Breast epithelium (tissue), 4 donors: ENCODE data around the gene ZFHX3. TPM values are rescaled to one million over a fixed set of nuclear protein-coding genes. Genes with fewer than 3 reads are reported as not detected.

ENCODE experiments used
- DNase-seq, 2 donors: peaks; one replicate each; pipeline ENCODE4 v3.0.0-alpha.2; 2019; ENCODE audit warnings: low spot score in 2 of 2
- H3K27ac ChIP-seq, 2 donors: fragments of 200-600 bp; sonication (generic) in 1 of 2; one replicate each; pipeline ENCODE4 v1.5.1; 2016 to 2019; ENCODE audit warnings: mild to moderate bottlenecking in 1 of 2
- H3K27me3 ChIP-seq, 2 donors: fragments of 200-600 bp; sonication (generic) in 1 of 2; one replicate each; pipeline versions ENCODE4 v1.5.1 to v1.6.0; 2017 to 2019; ENCODE audit warnings: control low read depth in 1 of 2, mild to moderate bottlenecking in 1 of 2
- H3K36me3 ChIP-seq: fragments of 200-600 bp; one replicate; pipeline ENCODE4 v1.5.1; 2019
- H3K4me1 ChIP-seq, 2 donors: fragments of 200-600 bp; sonication (generic); one replicate each; pipeline ENCODE4 v1.5.1; 2016 to 2019; ENCODE audit warnings: control low read depth in 1 of 2
- H3K4me3 ChIP-seq, 3 donors: fragments of 200-600 bp; sonication (generic); 1 replicate in 2 of 3; 2 replicates in 1 of 3; pipeline ENCODE4 v1.5.1; 2016 to 2019; ENCODE audit warnings: mild to moderate bottlenecking in 3 of 3, moderate library complexity in 2 of 3
- H3K9me3 ChIP-seq, 2 donors: fragments of 200-600 bp; sonication (generic) in 1 of 2; one replicate each; pipeline ENCODE4 v1.5.1; 2016 to 2019; ENCODE audit warnings: control low read depth in 1 of 2
- POLR2A ChIP-seq: fragments of 450-650 bp; IDR thresholded peaks from one replicate; pipeline ENCODE4 v1.6.1; 2016; ENCODE audit warnings: antibody characterized with exemption, mild to moderate bottlenecking, moderate library complexity
- POLR2AphosphoS5 ChIP-seq, 3 donors: sonication (generic); formaldehyde crosslinking; IDR thresholded peaks; one replicate each; pipeline ENCODE4 v1.6.1; 2017; ENCODE audit warnings: antibody characterized with exemption in 3 of 3
- intact Hi-C: fragments of 100-400 bp; cut with DNase I; formaldehyde crosslinking; loops from one replicate; pipeline ENCODE4 v1.15.1; 2023; ENCODE audit warnings: low total_unique reads
- total RNA-seq, 3 donors: library from RNA; depleted of rRNA; stranded (reverse); fragments of >200 nt; gene quantifications; one replicate each; pipeline ENCODE4 v1.1.0, GENCODE V29; 2016
- TF ChIP-seq, protein P1 (sequence below), 3 donors: fragments of 450-650 bp; IDR thresholded peaks; one replicate each; pipeline ENCODE4 v1.5.1; 2016 to 2017; ENCODE audit warnings: antibody characterized with exemption in 3 of 3, mild to moderate bottlenecking in 3 of 3, moderate library complexity in 3 of 3

Gene ZFHX3
- total RNA-seq, 3 donors from 2014 or later = 10.8 to 36.0 (median 11.8) TPM

DNA sequence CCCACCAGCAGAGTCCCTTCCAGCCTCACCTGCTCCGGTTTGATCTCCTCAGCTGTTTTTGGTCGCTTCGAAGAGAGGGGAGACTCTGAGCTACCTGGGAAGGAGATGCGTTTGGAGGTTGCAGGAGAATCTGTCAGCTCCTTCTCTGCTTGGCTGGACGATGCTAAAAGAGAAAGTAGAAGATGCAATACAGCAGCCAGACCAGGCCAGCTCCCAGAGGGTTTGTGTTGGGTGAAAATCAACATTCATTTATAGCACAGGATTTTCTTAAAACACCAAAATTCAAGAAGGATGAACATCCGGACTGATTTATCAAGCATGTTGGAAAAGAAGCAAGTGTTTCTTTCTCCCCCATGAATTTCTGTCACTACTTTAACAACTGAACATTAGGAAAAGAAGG is 236.1 kb downstream of the ZFHX3 start:
- Histone ChIP-seq H3K4me3 (no peak overlapping the region), H3K27ac (no peak overlapping the region), H3K27me3 (no peaks in the 10 kb centered on the region), H3K36me3 (no peaks in the 10 kb centered on the region), H3K9me3 (no peaks in the 10 kb centered on the region), H3K4me1 (no peaks in the 10 kb centered on the region)
- intact Hi-C loops = no loop called here
- DNase-seq = no peak
- TF ChIP-seq, protein P1, sequence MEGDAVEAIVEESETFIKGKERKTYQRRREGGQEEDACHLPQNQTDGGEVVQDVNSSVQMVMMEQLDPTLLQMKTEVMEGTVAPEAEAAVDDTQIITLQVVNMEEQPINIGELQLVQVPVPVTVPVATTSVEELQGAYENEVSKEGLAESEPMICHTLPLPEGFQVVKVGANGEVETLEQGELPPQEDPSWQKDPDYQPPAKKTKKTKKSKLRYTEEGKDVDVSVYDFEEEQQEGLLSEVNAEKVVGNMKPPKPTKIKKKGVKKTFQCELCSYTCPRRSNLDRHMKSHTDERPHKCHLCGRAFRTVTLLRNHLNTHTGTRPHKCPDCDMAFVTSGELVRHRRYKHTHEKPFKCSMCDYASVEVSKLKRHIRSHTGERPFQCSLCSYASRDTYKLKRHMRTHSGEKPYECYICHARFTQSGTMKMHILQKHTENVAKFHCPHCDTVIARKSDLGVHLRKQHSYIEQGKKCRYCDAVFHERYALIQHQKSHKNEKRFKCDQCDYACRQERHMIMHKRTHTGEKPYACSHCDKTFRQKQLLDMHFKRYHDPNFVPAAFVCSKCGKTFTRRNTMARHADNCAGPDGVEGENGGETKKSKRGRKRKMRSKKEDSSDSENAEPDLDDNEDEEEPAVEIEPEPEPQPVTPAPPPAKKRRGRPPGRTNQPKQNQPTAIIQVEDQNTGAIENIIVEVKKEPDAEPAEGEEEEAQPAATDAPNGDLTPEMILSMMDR (IDR thresholded peaks at IDR 0.05) = no peak
- TF ChIP-seq POLR2AphosphoS5 (IDR thresholded peaks at IDR 0.05) = no peak
- TF ChIP-seq POLR2A = no peak

DNA sequence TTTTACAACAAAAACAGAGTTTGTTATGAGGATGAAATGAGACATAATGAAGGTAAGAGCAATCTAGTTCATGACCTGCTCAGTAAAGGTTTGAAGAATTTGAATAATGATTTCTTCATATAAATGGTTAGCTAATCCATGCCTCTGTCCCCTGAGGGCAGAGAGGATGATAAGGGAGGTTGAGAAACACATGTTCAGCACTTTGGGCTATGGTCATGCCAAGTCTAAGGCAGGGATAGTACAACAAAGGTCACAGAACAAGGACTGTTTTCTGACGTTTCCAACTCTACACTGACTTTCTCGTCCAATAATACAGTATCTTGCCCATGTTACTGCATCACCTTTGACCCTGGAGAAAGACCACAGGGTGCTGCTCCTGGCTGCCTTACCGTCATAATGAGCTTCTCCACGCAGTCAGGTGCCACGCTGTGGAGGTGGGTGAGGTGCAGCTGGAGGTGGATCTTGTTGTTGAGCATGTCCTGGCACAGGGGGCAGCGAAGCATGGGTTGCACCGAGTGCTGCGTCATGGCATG is 236.7 kb downstream of the ZFHX3 start:
- Histone ChIP-seq H3K27me3 (no peaks in the 10 kb centered on the region), H3K4me1 (no peaks in the 10 kb centered on the region), H3K36me3 (no peaks in the 10 kb centered on the region), H3K27ac (no peak overlapping the region), H3K9me3 (no peaks in the 10 kb centered on the region), H3K4me3 (no peak overlapping the region)
- intact Hi-C loops = no loop called here
- TF ChIP-seq POLR2AphosphoS5 (IDR thresholded peaks at IDR 0.05) (no peak), POLR2A (no peak)
- TF ChIP-seq, protein P1 (IDR thresholded peaks at IDR 0.05) = no peak
- DNase-seq = no peak

DNA sequence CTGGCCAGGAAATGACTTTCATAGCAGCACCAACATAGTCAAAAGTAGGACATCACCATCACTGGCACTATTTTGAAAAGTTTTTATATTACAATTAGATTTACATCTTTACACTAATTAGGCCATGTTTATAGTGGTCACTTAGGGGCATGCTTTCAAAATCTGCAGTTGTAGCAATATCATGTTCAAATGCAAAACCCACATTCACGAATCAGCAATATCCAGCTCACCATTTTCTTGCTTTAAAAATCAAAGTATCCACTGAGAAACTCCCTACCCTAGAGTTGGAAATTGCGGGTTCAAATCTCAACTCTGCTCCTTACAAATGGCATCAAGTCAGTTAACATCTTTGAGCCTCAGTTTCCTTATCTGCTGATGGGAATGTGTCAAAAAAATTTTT is 237.4 kb downstream of the ZFHX3 start:
- Histone ChIP-seq H3K4me1 (no peaks in the 10 kb centered on the region), H3K27me3 (no peaks in the 10 kb centered on the region), H3K27ac (no peak overlapping the region), H3K36me3 (no peaks in the 10 kb centered on the region), H3K4me3 (no peak overlapping the region), H3K9me3 (no peaks in the 10 kb centered on the region)
- intact Hi-C loops = no loop called here
- no peak for TF ChIP-seq POLR2A
- no peak for TF ChIP-seq POLR2AphosphoS5 (IDR thresholded peaks at IDR 0.05)
- TF ChIP-seq, protein P1 (IDR thresholded peaks at IDR 0.05) = no peak
- DNase-seq = no peak

DNA sequence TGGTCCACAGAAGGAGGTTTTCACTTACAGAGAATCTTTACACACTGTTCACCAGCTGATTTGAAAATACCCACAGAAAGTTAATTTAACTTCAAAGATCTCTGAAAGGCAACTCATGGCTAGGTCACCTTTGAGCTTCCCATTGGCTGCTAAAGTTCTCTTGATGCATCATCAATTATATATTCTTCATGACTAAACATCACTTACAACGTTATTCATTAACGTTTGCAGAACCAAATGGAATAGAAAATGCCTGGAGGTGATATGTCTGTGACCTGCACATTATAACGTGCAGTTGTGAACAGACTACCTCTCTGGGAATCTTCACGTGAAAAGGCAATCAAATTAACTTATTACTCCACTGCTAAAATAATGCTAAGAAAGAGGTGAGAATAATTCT is 238.5 kb downstream of the ZFHX3 start:
- Histone ChIP-seq H3K4me3 (no peak overlapping the region), H3K9me3 (no peaks in the 10 kb centered on the region), H3K4me1 (no peaks in the 10 kb centered on the region), H3K27ac (no peak overlapping the region), H3K27me3 (no peaks in the 10 kb centered on the region), H3K36me3 (no peaks in the 10 kb centered on the region)
- no peak for TF ChIP-seq POLR2A
- no peak for TF ChIP-seq POLR2AphosphoS5 (IDR thresholded peaks at IDR 0.05)
- TF ChIP-seq, protein P1 (IDR thresholded peaks at IDR 0.05) = no peak
- intact Hi-C loops = no loop called here
- DNase-seq = no peak

DNA sequence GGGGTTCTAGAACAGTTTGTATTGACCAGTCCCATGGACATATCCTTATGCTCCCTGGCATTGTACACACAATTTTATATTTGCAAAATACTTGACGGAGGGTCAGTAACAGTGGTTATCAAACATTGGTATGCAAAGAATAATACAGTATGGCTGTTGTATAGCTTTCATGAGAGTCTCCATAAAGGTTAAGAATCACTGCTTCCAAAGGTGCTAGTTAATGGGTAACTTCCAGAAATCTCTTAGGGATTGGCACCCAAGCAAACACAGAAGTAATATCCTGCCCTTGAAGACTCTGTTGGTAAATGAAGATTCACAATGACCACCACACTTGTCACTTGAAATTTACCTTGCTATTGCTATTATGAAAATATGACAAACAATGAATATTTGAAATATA is 239.2 kb downstream of the ZFHX3 start:
- no peak overlapping the region for H3K27ac ChIP-seq
- H3K4me3 ChIP-seq = no peak overlapping the region
- H3K9me3 ChIP-seq = no peaks in the 10 kb centered on the region
- no peaks in the 10 kb centered on the region for H3K36me3 ChIP-seq
- no peaks in the 10 kb centered on the region for H3K27me3 ChIP-seq
- TF ChIP-seq POLR2AphosphoS5 (IDR thresholded peaks at IDR 0.05) = no peak
- TF ChIP-seq POLR2A = no peak
- TF ChIP-seq, protein P1 (IDR thresholded peaks at IDR 0.05) = no peak
- no peaks in the 10 kb centered on the region for H3K4me1 ChIP-seq
- intact Hi-C loops = no loop called here
- DNase-seq = no peak
